ENCODE measurements around the gene PARD3. TPM values are rescaled to one million over a fixed set of nuclear protein-coding genes. Genes with fewer than 3 reads are reported as not detected.

PARD3 gene
- total RNA-seq, 1 donor from 2014 or later: 26.0 TPM

DNA sequence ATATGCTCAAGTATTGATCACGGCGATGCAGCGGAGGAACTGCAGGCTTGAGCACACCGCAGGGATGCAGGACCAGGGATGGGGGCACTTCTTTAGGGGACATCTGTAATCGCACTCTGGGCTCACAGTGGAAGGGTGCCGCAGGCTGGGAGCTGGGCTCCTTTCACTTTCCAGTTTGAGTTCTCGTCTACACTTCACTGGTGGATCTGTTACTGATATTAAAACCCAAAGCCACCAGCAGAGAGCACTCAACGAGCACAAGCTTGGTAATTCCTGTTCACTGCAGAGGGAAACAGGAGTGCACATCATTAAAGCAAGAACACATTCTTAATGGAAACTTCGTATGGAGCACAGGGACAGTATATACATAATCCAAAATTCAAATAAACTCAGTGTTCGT lies 91.3 kb downstream of the PARD3 start:
- DNase-seq (ENCODE audit: low spot score): no peak
- H3K4me3 Mint-ChIP-seq (ENCODE audit: unreplicated experiment): no peak overlapping the region
- no peaks in the 10 kb centered on the region for H3K27me3 Mint-ChIP-seq (ENCODE audit: low read depth)
- no peak overlapping the region for H3K27ac Mint-ChIP-seq (ENCODE audit: unreplicated experiment)
- TF ChIP-seq, protein P1, sequence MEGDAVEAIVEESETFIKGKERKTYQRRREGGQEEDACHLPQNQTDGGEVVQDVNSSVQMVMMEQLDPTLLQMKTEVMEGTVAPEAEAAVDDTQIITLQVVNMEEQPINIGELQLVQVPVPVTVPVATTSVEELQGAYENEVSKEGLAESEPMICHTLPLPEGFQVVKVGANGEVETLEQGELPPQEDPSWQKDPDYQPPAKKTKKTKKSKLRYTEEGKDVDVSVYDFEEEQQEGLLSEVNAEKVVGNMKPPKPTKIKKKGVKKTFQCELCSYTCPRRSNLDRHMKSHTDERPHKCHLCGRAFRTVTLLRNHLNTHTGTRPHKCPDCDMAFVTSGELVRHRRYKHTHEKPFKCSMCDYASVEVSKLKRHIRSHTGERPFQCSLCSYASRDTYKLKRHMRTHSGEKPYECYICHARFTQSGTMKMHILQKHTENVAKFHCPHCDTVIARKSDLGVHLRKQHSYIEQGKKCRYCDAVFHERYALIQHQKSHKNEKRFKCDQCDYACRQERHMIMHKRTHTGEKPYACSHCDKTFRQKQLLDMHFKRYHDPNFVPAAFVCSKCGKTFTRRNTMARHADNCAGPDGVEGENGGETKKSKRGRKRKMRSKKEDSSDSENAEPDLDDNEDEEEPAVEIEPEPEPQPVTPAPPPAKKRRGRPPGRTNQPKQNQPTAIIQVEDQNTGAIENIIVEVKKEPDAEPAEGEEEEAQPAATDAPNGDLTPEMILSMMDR (IDR thresholded peaks at IDR 0.05): peak; percentile 84
- no peaks in the 10 kb centered on the region for H3K36me3 Mint-ChIP-seq (ENCODE audit: low read depth)
- peaks cover 29% of the 10 kb centered on the region for H3K4me1 Mint-ChIP-seq (ENCODE audit: low read depth)
- no peaks in the 10 kb centered on the region for H3K9me3 Mint-ChIP-seq (ENCODE audit: low read depth)

GRCh38 chr10:34722404-34722803 lies 92.7 kb downstream of the PARD3 start:
- H3K4me3 Mint-ChIP-seq (ENCODE audit: unreplicated experiment): no peak overlapping the region
- H3K27me3 Mint-ChIP-seq (ENCODE audit: low read depth): no peaks in the 10 kb centered on the region
- peaks cover 29% of the 10 kb centered on the region for H3K4me1 Mint-ChIP-seq (ENCODE audit: low read depth)
- TF ChIP-seq, protein P1 (IDR thresholded peaks at IDR 0.05): no peak
- DNase-seq (ENCODE audit: low spot score): no peak
- no peaks in the 10 kb centered on the region for H3K36me3 Mint-ChIP-seq (ENCODE audit: low read depth)
- no peaks in the 10 kb centered on the region for H3K9me3 Mint-ChIP-seq (ENCODE audit: low read depth)
- no peak overlapping the region for H3K27ac Mint-ChIP-seq (ENCODE audit: unreplicated experiment)

GRCh38 chr10:34721208-34721840 lies 93.8 kb downstream of the PARD3 start:
- DNase-seq (ENCODE audit: low spot score): no peak
- Mint-ChIP-seq H3K27me3 (ENCODE audit: low read depth) (no peaks in the 10 kb centered on the region), H3K4me1 (ENCODE audit: low read depth) (peaks cover 29% of the 10 kb centered on the region), H3K4me3 (ENCODE audit: unreplicated experiment) (peak overlapping the region; percentile 19), H3K9me3 (ENCODE audit: low read depth) (no peaks in the 10 kb centered on the region), H3K27ac (ENCODE audit: unreplicated experiment) (peak overlapping the region; percentile 78), H3K36me3 (ENCODE audit: low read depth) (no peaks in the 10 kb centered on the region)
- TF ChIP-seq, protein P1 (IDR thresholded peaks at IDR 0.05): peak; percentile 9

- H3K27ac Mint-ChIP-seq (ENCODE audit: unreplicated experiment): no peak overlapping the region
These were observed 95.3 kb downstream of the PARD3 start for GRCh38 chr10:34719746-34720145.

GRCh38 chr10:34719328-34719727 lies 95.8 kb downstream of the PARD3 start:
- Mint-ChIP-seq H3K36me3 (ENCODE audit: low read depth) (no peaks in the 10 kb centered on the region), H3K9me3 (ENCODE audit: low read depth) (no peaks in the 10 kb centered on the region), H3K27ac (ENCODE audit: unreplicated experiment) (no peak overlapping the region), H3K27me3 (ENCODE audit: low read depth) (no peaks in the 10 kb centered on the region), H3K4me1 (ENCODE audit: low read depth) (peaks cover 32% of the 10 kb centered on the region), H3K4me3 (ENCODE audit: unreplicated experiment) (no peak overlapping the region)
- TF ChIP-seq, protein P1 (IDR thresholded peaks at IDR 0.05): no peak
- no peak for DNase-seq (ENCODE audit: low spot score)

More at GRCh38 chr10:34719746-34720145, 95.3 kb downstream of the PARD3 start:
- peaks cover 32% of the 10 kb centered on the region for H3K4me1 Mint-ChIP-seq (ENCODE audit: low read depth)
- TF ChIP-seq, protein P1 (IDR thresholded peaks at IDR 0.05): no peak
- H3K27me3 Mint-ChIP-seq (ENCODE audit: low read depth): no peaks in the 10 kb centered on the region
- H3K36me3 Mint-ChIP-seq (ENCODE audit: low read depth): no peaks in the 10 kb centered on the region
- no peak overlapping the region for H3K4me3 Mint-ChIP-seq (ENCODE audit: unreplicated experiment)
- no peaks in the 10 kb centered on the region for H3K9me3 Mint-ChIP-seq (ENCODE audit: low read depth)
- no peak for DNase-seq (ENCODE audit: low spot score)

Measured in chondrocyte (in vitro differentiated cells).